Measurements from ENCODE around the gene CDSN.

DNA sequence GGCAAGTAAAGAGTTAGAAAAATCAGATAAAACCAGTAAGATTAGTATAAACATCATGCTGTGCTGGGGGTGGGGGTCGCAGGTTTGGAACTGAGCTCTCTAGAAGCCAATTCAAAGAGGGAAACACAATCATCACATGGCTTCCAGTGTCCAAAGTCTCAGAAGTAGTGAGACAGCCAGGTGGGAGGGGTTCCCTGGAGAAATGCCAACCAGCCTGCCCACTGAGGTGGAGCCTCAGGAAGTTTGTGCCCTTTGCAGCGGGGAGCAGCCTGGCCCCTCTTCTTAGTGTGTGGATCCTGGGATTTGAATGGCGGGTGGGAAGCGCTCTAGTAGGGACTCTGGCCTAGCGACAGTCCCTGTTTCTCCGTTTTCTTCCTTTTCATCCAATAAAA is 29.3 kb downstream of the CDSN start:
- TF ChIP-seq ZFP3 (CRISPR knock-in tag; IDR thresholded peaks at IDR 0.05) = no peak
- no peak for TF ChIP-seq CSRNP3 (CRISPR knock-in tag; IDR thresholded peaks at IDR 0.05)
- TF ChIP-seq ZNF8 (CRISPR knock-in tag; IDR thresholded peaks at IDR 0.05) = no peak
- no peak for TF ChIP-seq ZNF70 (CRISPR knock-in tag; IDR thresholded peaks at IDR 0.05)
- no peak for TF ChIP-seq BACH2 (CRISPR knock-in tag; IDR thresholded peaks at IDR 0.05; ENCODE audit: borderline replicate concordance)
- TF ChIP-seq, protein P1, sequence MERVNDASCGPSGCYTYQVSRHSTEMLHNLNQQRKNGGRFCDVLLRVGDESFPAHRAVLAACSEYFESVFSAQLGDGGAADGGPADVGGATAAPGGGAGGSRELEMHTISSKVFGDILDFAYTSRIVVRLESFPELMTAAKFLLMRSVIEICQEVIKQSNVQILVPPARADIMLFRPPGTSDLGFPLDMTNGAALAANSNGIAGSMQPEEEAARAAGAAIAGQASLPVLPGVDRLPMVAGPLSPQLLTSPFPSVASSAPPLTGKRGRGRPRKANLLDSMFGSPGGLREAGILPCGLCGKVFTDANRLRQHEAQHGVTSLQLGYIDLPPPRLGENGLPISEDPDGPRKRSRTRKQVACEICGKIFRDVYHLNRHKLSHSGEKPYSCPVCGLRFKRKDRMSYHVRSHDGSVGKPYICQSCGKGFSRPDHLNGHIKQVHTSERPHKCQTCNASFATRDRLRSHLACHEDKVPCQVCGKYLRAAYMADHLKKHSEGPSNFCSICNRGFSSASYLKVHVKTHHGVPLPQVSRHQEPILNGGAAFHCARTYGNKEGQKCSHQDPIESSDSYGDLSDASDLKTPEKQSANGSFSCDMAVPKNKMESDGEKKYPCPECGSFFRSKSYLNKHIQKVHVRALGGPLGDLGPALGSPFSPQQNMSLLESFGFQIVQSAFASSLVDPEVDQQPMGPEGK (CRISPR knock-in tag; IDR thresholded peaks at IDR 0.05; ENCODE audit: borderline replicate concordance) = no peak
- no peak for TF ChIP-seq ZFP30 (CRISPR knock-in tag; IDR thresholded peaks at IDR 0.05)
